Left ventricle myocardium inferior (tissue), 1 donor: ENCODE measurements around the gene XRCC5. TPM values are rescaled to one million over a fixed set of nuclear protein-coding genes. Genes with fewer than 3 reads are reported as not detected.

ENCODE experiments used
- DNase-seq: peaks from one replicate; pipeline ENCODE4 v3.0.0-alpha.2; 2020
- H3K27ac ChIP-seq: fragments of 200-600 bp; replicated peaks from 2 replicates; pipeline ENCODE4 v1.8.0; 2021
- H3K27me3 ChIP-seq: fragments of 200-600 bp; 2 replicates; pipeline ENCODE4 v1.8.0; 2021; ENCODE audit warnings: low read depth
- H3K36me3 ChIP-seq: fragments of 200-600 bp; 2 replicates; pipeline ENCODE4 v1.8.0; 2021
- H3K4me1 ChIP-seq: fragments of 200-600 bp; 2 replicates; pipeline ENCODE4 v1.8.0; 2021
- H3K4me3 ChIP-seq: fragments of 200-600 bp; 2 replicates; pipeline ENCODE4 v1.8.0; 2021; ENCODE audit warnings: mild to moderate bottlenecking, moderate library complexity
- H3K9me3 ChIP-seq: fragments of 200-600 bp; replicated peaks from 2 replicates; pipeline ENCODE4 v1.8.0; 2021
- intact Hi-C: fragments of 100-400 bp; cut with micrococcal nuclease; formaldehyde crosslinking; loops from one replicate; pipeline ENCODE4 v1.11.0; 2022
- total RNA-seq: library from RNA; stranded (reverse); fragmentation: NEBNext Ultra II Directional; extraction: Animal tissue kit (Norgen Biotek cat#: 25700); gene quantifications from one replicate; pipeline ENCODE4 v1.2.1, GENCODE V29; 2021
- TF ChIP-seq, protein P1 (sequence below): fragments of 200-600 bp; IDR thresholded peaks from 2 replicates; pipeline ENCODE4 v1.8.0; 2021; ENCODE audit warnings: antibody characterized with exemption, mild to moderate bottlenecking, borderline replicate concordance
- donor health status: DM: no; HTN: yes; CAD: no; lungs with severe emphysema.

The XRCC5 gene
- total RNA-seq, 1 donor from 2014 or later: 110 TPM

DNA sequence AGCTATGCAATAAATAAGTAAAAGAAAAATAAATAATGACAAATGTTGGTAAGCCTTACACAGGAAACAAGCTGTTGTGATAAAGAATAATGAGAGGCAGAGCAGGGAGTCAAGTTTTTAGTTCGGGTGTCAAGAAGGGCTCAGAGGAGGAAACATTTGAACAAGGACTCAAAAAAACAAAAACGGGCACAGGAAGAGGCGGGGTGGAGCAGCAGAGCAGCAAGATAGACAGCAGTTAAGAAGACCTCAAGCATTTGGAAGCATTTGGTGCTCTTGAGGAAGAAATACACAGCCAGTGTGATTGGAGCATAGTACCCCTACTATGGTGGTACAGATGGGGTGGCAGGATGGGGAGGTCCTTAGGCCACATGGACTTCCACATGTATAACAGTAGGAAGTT lies 24.6 kb upstream of the XRCC5 start:
- H3K36me3 ChIP-seq: no peaks in the 10 kb centered on the region
- no peaks in the 10 kb centered on the region for H3K9me3 ChIP-seq
- no peaks in the 10 kb centered on the region for H3K27me3 ChIP-seq
- peaks cover 19% of the 10 kb centered on the region for H3K4me1 ChIP-seq
- TF ChIP-seq, protein P1, sequence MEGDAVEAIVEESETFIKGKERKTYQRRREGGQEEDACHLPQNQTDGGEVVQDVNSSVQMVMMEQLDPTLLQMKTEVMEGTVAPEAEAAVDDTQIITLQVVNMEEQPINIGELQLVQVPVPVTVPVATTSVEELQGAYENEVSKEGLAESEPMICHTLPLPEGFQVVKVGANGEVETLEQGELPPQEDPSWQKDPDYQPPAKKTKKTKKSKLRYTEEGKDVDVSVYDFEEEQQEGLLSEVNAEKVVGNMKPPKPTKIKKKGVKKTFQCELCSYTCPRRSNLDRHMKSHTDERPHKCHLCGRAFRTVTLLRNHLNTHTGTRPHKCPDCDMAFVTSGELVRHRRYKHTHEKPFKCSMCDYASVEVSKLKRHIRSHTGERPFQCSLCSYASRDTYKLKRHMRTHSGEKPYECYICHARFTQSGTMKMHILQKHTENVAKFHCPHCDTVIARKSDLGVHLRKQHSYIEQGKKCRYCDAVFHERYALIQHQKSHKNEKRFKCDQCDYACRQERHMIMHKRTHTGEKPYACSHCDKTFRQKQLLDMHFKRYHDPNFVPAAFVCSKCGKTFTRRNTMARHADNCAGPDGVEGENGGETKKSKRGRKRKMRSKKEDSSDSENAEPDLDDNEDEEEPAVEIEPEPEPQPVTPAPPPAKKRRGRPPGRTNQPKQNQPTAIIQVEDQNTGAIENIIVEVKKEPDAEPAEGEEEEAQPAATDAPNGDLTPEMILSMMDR: no peak
- H3K27ac ChIP-seq: no peak overlapping the region
- intact Hi-C loops: no loop called here
- no peak for DNase-seq
- no peak overlapping the region for H3K4me3 ChIP-seq

DNA sequence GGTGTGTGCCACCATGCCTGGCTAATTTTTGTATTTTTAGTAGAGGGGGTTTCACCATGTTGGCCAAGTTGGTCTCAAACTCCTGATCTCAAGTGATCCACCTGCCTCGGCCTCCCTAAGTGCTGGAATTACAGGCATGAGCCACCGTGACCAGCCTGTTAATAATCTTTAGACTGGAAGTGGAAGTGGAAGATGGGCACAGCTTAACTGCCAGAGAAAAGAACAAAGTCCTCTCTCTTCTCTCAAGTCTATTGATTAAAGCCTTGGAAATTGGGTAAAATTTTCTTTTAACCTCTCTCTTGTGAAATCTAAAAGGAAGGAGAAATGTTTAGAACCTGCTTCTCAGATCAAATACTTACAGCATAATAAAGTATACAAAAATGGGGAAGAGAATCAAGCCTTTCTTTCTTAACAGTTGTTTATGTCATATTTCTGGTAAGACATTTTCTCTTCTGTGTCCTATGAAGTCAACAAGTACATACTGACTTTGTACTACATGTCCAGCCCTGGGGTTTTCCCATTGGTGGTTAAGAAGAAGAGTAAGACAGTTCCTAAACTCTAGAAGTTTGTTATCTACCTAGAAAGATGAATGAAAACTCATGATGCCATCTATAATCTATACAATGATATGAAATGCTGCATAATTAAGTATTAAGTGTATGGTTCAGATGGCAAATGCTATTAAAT lies 22.8 kb upstream of the XRCC5 start:
- intact Hi-C loops: no loop called here
- H3K4me1 ChIP-seq: peaks cover 12% of the 10 kb centered on the region
- no peaks in the 10 kb centered on the region for H3K36me3 ChIP-seq
- TF ChIP-seq, protein P1: no peak
- no peak for DNase-seq
- no peaks in the 10 kb centered on the region for H3K9me3 ChIP-seq
- no peak overlapping the region for H3K4me3 ChIP-seq
- H3K27me3 ChIP-seq: no peaks in the 10 kb centered on the region
- H3K27ac ChIP-seq: no peak overlapping the region

DNA sequence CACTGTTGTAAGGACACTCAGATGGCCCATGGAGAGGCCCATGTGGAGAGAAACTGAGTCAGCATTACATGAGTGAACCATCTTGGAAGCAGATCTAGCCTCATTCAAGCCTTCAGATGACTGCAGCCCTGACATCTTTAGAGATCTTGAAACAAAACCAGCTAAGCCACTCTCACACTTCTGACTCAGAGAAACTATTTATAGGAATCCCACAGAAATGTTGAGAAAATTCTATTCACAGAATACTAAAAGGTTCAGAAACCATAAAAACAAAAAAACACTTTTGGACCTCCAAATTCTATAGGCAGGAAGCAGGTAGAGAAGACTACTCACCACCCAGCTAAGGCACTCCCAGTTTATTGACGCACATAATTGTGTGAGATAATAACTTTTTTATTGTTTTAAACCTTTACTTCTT lies 18.8 kb upstream of the XRCC5 start:
- no peak for DNase-seq

DNA sequence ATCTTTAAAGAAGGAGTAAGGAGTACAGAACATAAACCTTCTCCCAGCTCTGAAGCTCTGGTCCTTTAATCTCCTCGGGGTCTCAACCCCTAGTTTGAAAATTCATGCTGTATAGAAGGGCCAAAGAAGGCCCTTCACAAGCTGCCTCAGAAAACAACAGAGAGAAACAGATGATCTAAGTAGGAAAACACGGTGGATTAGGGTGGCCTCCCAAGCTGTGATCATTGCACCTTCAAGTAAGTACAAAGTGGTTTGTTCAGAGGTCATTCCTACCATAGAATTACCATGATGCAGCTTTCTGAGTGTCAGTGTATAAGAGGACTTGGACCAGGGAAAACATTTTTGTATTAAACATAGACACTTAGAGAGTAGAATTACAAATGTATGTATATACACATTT lies 16.5 kb upstream of the XRCC5 start:
- Histone ChIP-seq H3K4me3 (no peak overlapping the region), H3K4me1 (no peaks in the 10 kb centered on the region), H3K27ac (no peak overlapping the region), H3K36me3 (no peaks in the 10 kb centered on the region), H3K27me3 (no peaks in the 10 kb centered on the region), H3K9me3 (no peaks in the 10 kb centered on the region)
- TF ChIP-seq, protein P1: no peak
- DNase-seq: no peak
- intact Hi-C loops: no loop called here

More for the DNA sequence above, 18.8 kb upstream of the XRCC5 start:
- no peak overlapping the region for H3K4me3 ChIP-seq
- no peaks in the 10 kb centered on the region for H3K9me3 ChIP-seq
- H3K4me1 ChIP-seq: no peaks in the 10 kb centered on the region
- TF ChIP-seq, protein P1: no peak
- H3K27ac ChIP-seq: no peak overlapping the region
- no peaks in the 10 kb centered on the region for H3K36me3 ChIP-seq
- intact Hi-C loops: no loop called here
- H3K27me3 ChIP-seq: no peaks in the 10 kb centered on the region

DNA sequence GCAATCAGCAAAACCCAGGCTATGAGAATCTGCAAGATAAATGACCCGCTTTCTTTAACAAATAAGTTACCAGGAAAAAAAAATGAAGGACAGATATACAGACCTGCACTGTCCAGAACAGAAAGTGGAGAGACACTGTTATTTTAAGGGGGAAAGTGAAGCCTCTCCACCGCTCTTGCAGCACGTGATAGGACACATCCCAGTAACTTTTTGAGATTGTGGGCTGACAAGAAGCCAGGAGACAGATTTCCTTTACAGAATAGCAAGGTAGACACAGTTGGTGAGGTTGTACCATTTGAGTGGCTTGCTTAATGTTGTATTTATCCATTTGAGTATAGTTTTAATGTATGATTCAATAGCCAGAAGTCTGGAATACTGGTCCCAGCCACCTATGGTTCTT lies 14.4 kb upstream of the XRCC5 start:
- no peaks in the 10 kb centered on the region for H3K36me3 ChIP-seq
- H3K4me3 ChIP-seq: no peak overlapping the region
- DNase-seq: no peak
- H3K9me3 ChIP-seq: no peaks in the 10 kb centered on the region
- TF ChIP-seq, protein P1: no peak
- no peaks in the 10 kb centered on the region for H3K4me1 ChIP-seq
- no peaks in the 10 kb centered on the region for H3K27me3 ChIP-seq
- H3K27ac ChIP-seq: no peak overlapping the region
- intact Hi-C loops: no loop called here
